NB4 (cell line): ENCODE data around the gene B3GNT9.

Source experiments
- DNase-seq: peaks from one replicate; pipeline ENCODE4 v3.0.0; 2010; ENCODE audit warnings: low read depth
- H3K4me3 ChIP-seq: one replicate; pipeline ENCODE4 v1.5.1; 2011; ENCODE audit warnings: mild to moderate bottlenecking, low read depth, low read length, moderate library complexity
- CTCF ChIP-seq: IDR thresholded peaks from one replicate; pipeline ENCODE4 v1.5.1; 2012; ENCODE audit warnings: low read depth, low read length
- MAX ChIP-seq: IDR thresholded peaks from 2 replicates; pipeline ENCODE4 v1.6.1; 2011; ENCODE audit warnings: low read depth, low read length
- MYC ChIP-seq: IDR thresholded peaks from 2 replicates; pipeline ENCODE4 v1.6.1; 2011; ENCODE audit warnings: low read depth, low read length
- POLR2A ChIP-seq: IDR thresholded peaks from 2 replicates; pipeline ENCODE4 v1.6.1; 2011; ENCODE audit warnings: mild to moderate bottlenecking; ENCODE audit not compliant: insufficient read length; ENCODE audit errors: extremely low read depth

B3GNT9 gene

DNA sequence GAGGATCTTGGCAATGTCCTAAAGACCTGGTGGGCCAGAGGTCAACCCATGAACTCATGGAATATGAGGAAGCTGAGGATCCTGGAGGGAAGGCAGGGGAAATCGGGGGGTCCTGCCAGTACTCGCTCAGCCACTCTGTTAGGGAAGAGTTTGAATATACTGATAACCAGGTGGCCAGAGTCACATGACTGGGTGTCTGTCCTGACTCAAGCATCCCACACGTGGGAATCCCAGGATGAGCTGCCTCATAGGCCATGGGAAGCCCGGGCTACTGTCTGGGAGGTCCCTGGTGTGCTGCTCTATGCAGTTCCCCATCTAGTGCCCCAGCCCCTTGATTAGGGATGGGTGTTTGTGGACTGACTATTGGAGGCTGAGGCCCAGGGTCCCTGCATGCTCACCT, 37.5 kb upstream of the B3GNT9 start:
- H3K4me3 ChIP-seq = no peak overlapping the region
- TF ChIP-seq MAX = no peak
- no peak for TF ChIP-seq MYC
- TF ChIP-seq POLR2A = no peak
- no peak for TF ChIP-seq CTCF
- no peak for DNase-seq

- DNase-seq = no peak
- no peak overlapping the region for H3K4me3 ChIP-seq
- TF ChIP-seq MAX (no peak), MYC (no peak)
These were observed 36.5 kb upstream of the B3GNT9 start for GRCh38 chr16:67187175-67187890.

DNA sequence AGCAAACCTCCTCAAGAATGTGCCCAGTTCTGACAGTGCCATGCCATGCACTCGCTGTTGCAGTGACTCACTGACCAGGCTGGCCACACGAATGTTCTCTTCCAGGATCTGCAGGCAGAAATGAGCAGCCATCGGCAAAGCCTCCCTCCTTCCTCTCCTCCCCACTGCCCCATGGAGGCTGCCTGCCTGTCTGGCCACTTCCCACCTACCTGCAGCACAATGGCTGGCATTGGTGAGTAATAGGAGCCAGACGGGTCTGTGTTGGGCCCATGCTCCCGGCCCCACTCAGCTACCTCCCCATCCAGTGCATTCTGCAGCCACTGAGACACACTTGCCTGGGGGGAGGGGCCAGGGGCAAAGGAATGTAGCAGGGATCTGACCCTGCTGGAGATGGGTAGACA, 35.8 kb upstream of the B3GNT9 start:
- TF ChIP-seq MAX (no peak), CTCF (no peak), MYC (no peak), POLR2A (no peak)
- no peak for DNase-seq
- no peak overlapping the region for H3K4me3 ChIP-seq

DNA sequence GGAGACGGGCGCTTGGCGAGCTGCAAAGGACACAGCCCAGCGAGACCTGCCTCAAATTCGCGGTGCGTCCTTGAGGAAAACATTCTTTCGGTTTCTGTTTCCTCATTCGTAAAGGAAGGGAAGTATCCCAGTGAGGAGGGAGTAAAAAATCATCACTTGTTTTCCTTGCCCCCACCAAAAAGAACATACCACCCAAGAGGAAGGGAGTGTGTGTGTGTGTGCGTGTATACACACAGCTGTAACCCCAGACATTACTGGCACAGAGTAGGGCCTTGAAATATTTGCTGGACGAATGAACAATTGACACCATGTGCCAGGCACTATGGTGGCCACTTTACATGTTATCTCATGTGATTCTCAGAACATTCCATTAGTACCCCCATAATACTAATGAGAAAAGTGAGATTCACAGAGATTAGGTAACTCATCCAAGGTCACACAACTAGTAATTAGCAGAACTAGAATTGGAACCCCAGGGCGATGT, 34.9 kb upstream of the B3GNT9 start:
- TF ChIP-seq POLR2A (no peak), CTCF (no peak), MAX (no peak), MYC (no peak)
- DNase-seq = no peak
- no peak overlapping the region for H3K4me3 ChIP-seq

DNA sequence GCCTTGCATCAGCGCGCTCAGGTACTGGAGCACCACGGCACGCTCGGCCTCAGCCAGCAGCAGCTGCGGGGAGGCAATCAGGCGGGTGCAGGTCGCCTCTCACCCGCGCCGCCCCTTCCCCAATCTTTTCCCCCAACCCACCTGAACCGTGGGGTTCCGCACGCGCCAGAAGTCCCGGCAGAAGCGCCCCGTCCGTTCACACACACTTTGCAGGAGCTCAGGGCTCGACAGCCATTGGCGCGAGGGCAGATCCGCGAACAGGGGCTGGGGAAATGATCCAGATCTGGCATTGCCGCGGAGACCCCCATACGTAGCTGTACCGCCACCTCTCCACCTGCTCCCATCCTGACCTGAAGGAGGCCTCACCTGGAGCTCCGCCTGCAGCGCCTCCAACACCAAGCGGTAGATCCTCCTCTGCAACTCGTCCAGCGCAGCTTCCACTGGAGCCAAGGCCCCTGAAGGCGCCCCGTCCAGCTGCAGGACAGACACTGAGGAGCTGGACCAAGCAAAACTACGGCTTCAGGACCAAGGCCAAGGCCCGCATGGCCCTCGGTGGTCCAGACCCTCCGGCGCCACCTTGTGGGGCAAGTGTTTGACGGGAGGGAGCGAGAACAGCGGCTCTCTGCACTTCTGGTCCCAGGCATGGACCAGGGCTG, 34.3 kb upstream of the B3GNT9 start:
- TF ChIP-seq MYC (peak; percentile 82; the same call in 1 of the 2 replicates), MAX (peak; percentile 91), CTCF (peak; percentile 88), POLR2A (no peak)
- no peak overlapping the region for H3K4me3 ChIP-seq

GRCh38 chr16:67184453-67184994, 33.7 kb upstream of the B3GNT9 start:
- DNase-seq = no peak
- TF ChIP-seq MYC (no peak), CTCF (no peak), POLR2A (no peak), MAX (no peak)
- no peak overlapping the region for H3K4me3 ChIP-seq

More for the DNA sequence above, 34.3 kb upstream of the B3GNT9 start:
- peak; percentile 93 for DNase-seq
